Caco-2 (cell line): ENCODE measurements around the gene RHCG. TPM values are rescaled to one million over a fixed set of nuclear protein-coding genes. Genes with fewer than 3 reads are reported as not detected.

Experiments
- BruUV-seq: library from RNA; stranded (reverse); fragments of 400-500 nt; replicated peaks from 2 replicates; lab custom pipeline; 2021; lab: Mats Ljungman, UMichigan
- CTCF ChIA-PET: fragments of 300-600 bp; sonication (Branson Sonifier 250); formaldehyde crosslinking; loops from one replicate; lab custom pipeline; 2022; ENCODE audit warnings: antibody characterized with exemption; lab: Charles Lee
- POLR2A ChIA-PET: fragments of 300-600 bp; sonication (Branson Sonifier 250); formaldehyde crosslinking; loops from one replicate; lab custom pipeline; 2022; ENCODE audit warnings: antibody characterized with exemption; lab: Charles Lee
- DNase-seq, 2 experiments: peaks; one replicate each; pipeline versions ENCODE4 v3.0.0 to v3.0.0-alpha.2; 2020 to 2022
- H3K27me3 ChIP-seq: replicated peaks from 2 replicates; pipeline ENCODE4 v1.6.0; 2011; ENCODE audit warnings: low read length; ENCODE audit not compliant: control insufficient read depth, insufficient read depth
- H3K36me3 ChIP-seq: 2 replicates; pipeline ENCODE4 v1.5.1; 2011; ENCODE audit warnings: low read length; ENCODE audit not compliant: control insufficient read depth, insufficient read depth
- H3K4me1 ChIP-seq: fragments of 250-450 bp; sonication (Bioruptor Pico); 2 replicates; pipeline ENCODE4 v1.5.1; 2020; ENCODE audit warnings: mild to moderate bottlenecking
- H3K4me3 ChIP-seq: 2 replicates; pipeline ENCODE4 v1.5.1; 2011; ENCODE audit warnings: low read depth, mild to moderate bottlenecking, control low read depth, low read length
- H3K9me3 ChIP-seq: fragments of 250-450 bp; sonication (Bioruptor Pico); 2 replicates; pipeline ENCODE4 v1.5.1; 2020; ENCODE audit warnings: mild to moderate bottlenecking, moderate library complexity
- H3K27ac Mint-ChIP-seq: one replicate; pipeline ENCODE4 v1.8.0; 2022; ENCODE audit warnings: mixed read lengths; ENCODE audit not compliant: unreplicated experiment
- H3K27me3 Mint-ChIP-seq: one replicate; pipeline ENCODE4 v1.8.0; 2022; ENCODE audit warnings: mixed read lengths; ENCODE audit not compliant: insufficient read depth, unreplicated experiment
- H3K36me3 Mint-ChIP-seq: one replicate; pipeline ENCODE4 v1.8.0; 2022; ENCODE audit warnings: mild to moderate bottlenecking, mixed read lengths; ENCODE audit not compliant: insufficient read depth, unreplicated experiment
- H3K4me1 Mint-ChIP-seq: one replicate; pipeline ENCODE4 v1.8.0; 2022; ENCODE audit warnings: low read depth, mixed read lengths; ENCODE audit not compliant: unreplicated experiment
- H3K4me3 Mint-ChIP-seq: one replicate; pipeline ENCODE4 v1.8.0; 2022; ENCODE audit warnings: mild to moderate bottlenecking, moderate library complexity, mixed read lengths; ENCODE audit not compliant: unreplicated experiment
- H3K9me3 Mint-ChIP-seq: one replicate; pipeline ENCODE4 v1.8.0; 2022; ENCODE audit warnings: mixed read lengths; ENCODE audit not compliant: unreplicated experiment
- intact Hi-C: fragments of 100-400 bp; cut with micrococcal nuclease; formaldehyde crosslinking; loops from one replicate; pipeline ENCODE4 v1.10.0; 2022; ENCODE audit not compliant: unreplicated experiment
- total RNA-seq: library from RNA; stranded (reverse); gene quantifications from 2 replicates; pipeline ENCODE4 v1.2.3, GENCODE V29; 2022
- TF ChIP-seq, protein P1 (sequence below), 2 experiments: fragments of 200-600 bp in 1 of 2; IDR thresholded peaks; 1 replicate in 1 of 2; 2 replicates in 1 of 2; pipeline versions ENCODE4 v1.5.1 to v1.8.0; 2011 to 2022; ENCODE audit warnings: antibody characterized with exemption in 1 of 2, control low read depth in 1 of 2, inconsistent platforms in 1 of 2, low read depth in 1 of 2, low read length in 1 of 2, mild to moderate bottlenecking in 1 of 2, moderate library complexity in 1 of 2; ENCODE audit not compliant: insufficient read depth in 1 of 2, severe bottlenecking in 1 of 2, unreplicated experiment in 1 of 2

RHCG gene
- total RNA-seq, 1 experiment from 2014 or later, result not detected

DNA sequence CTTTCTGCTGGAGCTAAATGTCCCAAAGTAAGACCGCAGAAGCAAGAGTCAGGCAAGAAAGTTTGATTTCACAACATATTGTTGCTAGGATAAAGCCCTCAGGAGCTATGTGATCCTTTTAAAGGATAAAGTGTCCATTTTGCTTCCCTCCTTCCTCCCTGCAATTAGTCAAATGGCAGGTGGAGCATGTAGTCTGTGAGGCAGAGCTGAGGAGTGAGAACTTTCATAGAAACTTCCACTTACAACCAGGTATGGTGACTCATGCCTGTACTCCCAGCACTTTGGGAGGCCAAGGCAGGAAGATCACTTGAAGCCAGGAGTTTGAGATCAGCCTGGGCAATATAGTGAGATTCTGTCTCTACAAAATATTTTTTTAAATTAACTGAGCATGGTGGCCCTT is 25.2 kb upstream of the RHCG start:
- no TSS peak for BruUV-seq
- Mint-ChIP-seq H3K4me3 (no peak overlapping the region), H3K27ac (no peak overlapping the region), H3K36me3 (no peaks in the 10 kb centered on the region), H3K9me3 (no peaks in the 10 kb centered on the region), H3K4me1 (no peaks in the 10 kb centered on the region), H3K27me3 (peaks cover 3% of the 10 kb centered on the region)
- ChIA-PET CTCF (interaction anchor here (0.6 kb wide), 1 partner anchor 217 kb away, joined by 3 read pairs; no protein-coding TSS in a partner anchor), POLR2A (no interaction called here)
- intact Hi-C loops, result no loop called here
- H3K4me1 ChIP-seq, result no peaks in the 10 kb centered on the region
- no peaks in the 10 kb centered on the region for H3K36me3 ChIP-seq
- TF ChIP-seq, protein P1, sequence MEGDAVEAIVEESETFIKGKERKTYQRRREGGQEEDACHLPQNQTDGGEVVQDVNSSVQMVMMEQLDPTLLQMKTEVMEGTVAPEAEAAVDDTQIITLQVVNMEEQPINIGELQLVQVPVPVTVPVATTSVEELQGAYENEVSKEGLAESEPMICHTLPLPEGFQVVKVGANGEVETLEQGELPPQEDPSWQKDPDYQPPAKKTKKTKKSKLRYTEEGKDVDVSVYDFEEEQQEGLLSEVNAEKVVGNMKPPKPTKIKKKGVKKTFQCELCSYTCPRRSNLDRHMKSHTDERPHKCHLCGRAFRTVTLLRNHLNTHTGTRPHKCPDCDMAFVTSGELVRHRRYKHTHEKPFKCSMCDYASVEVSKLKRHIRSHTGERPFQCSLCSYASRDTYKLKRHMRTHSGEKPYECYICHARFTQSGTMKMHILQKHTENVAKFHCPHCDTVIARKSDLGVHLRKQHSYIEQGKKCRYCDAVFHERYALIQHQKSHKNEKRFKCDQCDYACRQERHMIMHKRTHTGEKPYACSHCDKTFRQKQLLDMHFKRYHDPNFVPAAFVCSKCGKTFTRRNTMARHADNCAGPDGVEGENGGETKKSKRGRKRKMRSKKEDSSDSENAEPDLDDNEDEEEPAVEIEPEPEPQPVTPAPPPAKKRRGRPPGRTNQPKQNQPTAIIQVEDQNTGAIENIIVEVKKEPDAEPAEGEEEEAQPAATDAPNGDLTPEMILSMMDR (IDR thresholded peaks at IDR 0.05; ENCODE audit: insufficient read depth in 1 of 2, low read depth in 1 of 2, low read length in 1 of 2, severe bottlenecking in 1 of 2, unreplicated experiment in 1 of 2), result no peak
- H3K27me3 ChIP-seq, result no peaks in the 10 kb centered on the region
- no peak for DNase-seq
- no peak overlapping the region for H3K4me3 ChIP-seq
- H3K9me3 ChIP-seq, result no peaks in the 10 kb centered on the region

DNA sequence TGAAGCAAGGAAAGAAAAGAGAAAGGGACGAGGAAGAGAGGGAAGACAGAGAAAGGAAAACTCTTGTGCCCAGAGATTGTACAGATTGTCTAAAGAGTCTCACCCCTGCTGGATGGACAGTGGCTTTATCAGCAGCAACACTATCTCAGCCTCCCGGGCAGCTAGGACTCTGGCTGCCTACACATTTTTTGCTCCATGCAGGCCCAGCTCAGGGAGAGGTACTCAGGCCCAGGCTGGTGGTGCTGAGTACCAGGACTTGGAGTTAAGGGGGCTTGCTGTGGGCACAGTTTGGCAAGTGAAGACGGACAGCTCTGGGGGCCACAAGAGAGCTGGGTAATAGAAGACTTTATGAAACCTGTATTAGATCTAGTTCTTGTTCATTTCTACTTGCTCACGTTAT is 19.1 kb upstream of the RHCG start:
- Mint-ChIP-seq H3K4me1 (no peaks in the 10 kb centered on the region), H3K36me3 (no peaks in the 10 kb centered on the region), H3K9me3 (no peaks in the 10 kb centered on the region), H3K27ac (no peak overlapping the region), H3K27me3 (peaks cover 3% of the 10 kb centered on the region), H3K4me3 (no peak overlapping the region)
- Histone ChIP-seq H3K4me3 (no peak overlapping the region), H3K4me1 (no peaks in the 10 kb centered on the region), H3K9me3 (no peaks in the 10 kb centered on the region), H3K36me3 (no peaks in the 10 kb centered on the region), H3K27me3 (no peaks in the 10 kb centered on the region; the same call in 1 of the 2 replicates)
- no TSS peak for BruUV-seq
- DNase-seq, result no peak
- TF ChIP-seq, protein P1 (IDR thresholded peaks at IDR 0.05; ENCODE audit: insufficient read depth in 1 of 2, low read depth in 1 of 2, low read length in 1 of 2, severe bottlenecking in 1 of 2, unreplicated experiment in 1 of 2), result no peak
- ChIA-PET POLR2A (no interaction called here), CTCF (interaction anchor here (0.6 kb wide), 1 partner anchor 10 kb away, joined by 4 read pairs; no protein-coding TSS in a partner anchor)
- intact Hi-C loops, result no loop called here

DNA sequence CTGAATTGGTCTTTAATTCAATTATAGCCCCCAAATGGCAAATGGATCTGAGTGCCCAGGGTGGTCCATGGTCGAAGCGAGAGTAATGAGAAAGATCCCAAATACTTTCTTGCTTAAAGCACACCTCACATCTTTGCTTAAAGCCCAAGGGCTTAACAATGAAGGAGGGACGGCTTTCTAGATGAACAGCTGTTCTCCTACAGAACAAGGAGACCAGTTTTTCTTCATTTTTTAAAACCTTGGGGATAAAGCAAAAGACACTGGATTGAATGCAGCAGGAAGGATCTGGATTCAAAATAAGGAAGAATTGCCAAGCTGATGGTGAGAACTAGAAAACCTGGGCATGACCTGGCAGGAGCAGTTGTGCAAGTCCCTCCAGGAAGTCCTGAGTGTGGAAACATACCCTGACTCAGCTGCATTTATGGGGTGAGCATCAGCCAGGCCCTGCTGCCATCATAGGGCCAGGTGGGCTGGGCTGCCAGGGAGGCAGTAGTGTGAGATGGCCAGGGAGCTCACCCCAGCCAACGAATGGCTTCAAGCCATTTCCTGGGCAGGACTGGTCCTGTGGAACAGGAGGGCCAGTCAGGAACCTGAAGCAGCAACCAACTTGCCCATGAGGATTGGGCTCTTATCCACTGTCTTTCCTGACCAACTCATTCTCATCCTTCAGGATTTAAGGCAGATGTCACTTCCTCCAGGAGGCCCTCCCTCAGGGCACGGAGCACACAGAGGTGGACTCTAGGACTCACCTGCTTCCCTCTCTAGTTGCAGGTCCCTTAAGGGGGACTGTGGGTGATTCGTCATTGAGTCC is 18.4 kb upstream of the RHCG start:
- H3K27me3 Mint-ChIP-seq, result peaks cover 5% of the 10 kb centered on the region
- Histone ChIP-seq H3K36me3 (no peaks in the 10 kb centered on the region), H3K4me1 (no peaks in the 10 kb centered on the region), H3K9me3 (no peaks in the 10 kb centered on the region), H3K4me3 (no peak overlapping the region), H3K27me3 (no peaks in the 10 kb centered on the region; the same call in 1 of the 2 replicates)
- ChIA-PET CTCF (no interaction called here), POLR2A (no interaction called here)
- H3K9me3 Mint-ChIP-seq, result no peaks in the 10 kb centered on the region
- intact Hi-C loops, result no loop called here
- TF ChIP-seq, protein P1 (IDR thresholded peaks at IDR 0.05; ENCODE audit: insufficient read depth in 1 of 2, low read depth in 1 of 2, low read length in 1 of 2, severe bottlenecking in 1 of 2, unreplicated experiment in 1 of 2), result no peak
- H3K4me3 Mint-ChIP-seq, result no peak overlapping the region
- no peaks in the 10 kb centered on the region for H3K4me1 Mint-ChIP-seq
- no TSS peak for BruUV-seq
- H3K36me3 Mint-ChIP-seq, result no peaks in the 10 kb centered on the region
- DNase-seq, result no peak
- no peak overlapping the region for H3K27ac Mint-ChIP-seq
